Thyroid gland (tissue), 4 donors: ENCODE results near the gene LMTK2.

ENCODE experiments used
- POLR2A ChIP-seq, 2 donors: fragments of 450-650 bp; IDR thresholded peaks; one replicate each; pipeline ENCODE4 v1.6.1; 2017; ENCODE audit warnings: antibody characterized with exemption in 2 of 2, mild to moderate bottlenecking in 2 of 2, moderate library complexity in 1 of 2
- TF ChIP-seq, protein P1 (sequence below), 6 experiments: fragments of 200-600 bp in 3 of 6; fragments of 450-650 bp in 3 of 6; sonication (generic) in 3 of 6; IDR thresholded peaks; one replicate each; pipeline ENCODE4 v1.5.1; 2016 to 2019; ENCODE audit warnings: antibody characterized with exemption in 6 of 6, mild to moderate bottlenecking in 2 of 6, inconsistent platforms in 1 of 6, moderate library complexity in 1 of 6

DNA sequence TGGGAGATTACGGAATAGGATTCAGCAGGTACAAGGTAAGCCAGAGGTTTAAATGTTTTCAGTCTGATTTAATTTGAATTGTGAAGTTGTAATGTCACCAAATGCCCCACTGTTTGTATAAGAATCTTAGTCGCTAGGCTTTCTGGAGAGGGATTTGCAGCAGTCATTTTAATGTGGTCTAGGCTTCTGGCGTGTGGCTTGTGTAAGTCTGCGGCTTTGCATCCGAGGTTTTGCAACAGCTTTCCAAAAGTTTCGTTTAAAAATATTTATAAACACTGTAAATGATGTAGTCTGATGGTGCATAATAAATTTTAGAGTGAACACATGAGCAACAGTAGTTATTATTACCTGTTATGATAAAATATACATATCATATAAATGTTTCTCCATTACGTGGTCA is 78.4 kb downstream of the LMTK2 start:
- no peak for TF ChIP-seq POLR2A (IDR thresholded peaks at IDR 0.05)
- TF ChIP-seq, protein P1, sequence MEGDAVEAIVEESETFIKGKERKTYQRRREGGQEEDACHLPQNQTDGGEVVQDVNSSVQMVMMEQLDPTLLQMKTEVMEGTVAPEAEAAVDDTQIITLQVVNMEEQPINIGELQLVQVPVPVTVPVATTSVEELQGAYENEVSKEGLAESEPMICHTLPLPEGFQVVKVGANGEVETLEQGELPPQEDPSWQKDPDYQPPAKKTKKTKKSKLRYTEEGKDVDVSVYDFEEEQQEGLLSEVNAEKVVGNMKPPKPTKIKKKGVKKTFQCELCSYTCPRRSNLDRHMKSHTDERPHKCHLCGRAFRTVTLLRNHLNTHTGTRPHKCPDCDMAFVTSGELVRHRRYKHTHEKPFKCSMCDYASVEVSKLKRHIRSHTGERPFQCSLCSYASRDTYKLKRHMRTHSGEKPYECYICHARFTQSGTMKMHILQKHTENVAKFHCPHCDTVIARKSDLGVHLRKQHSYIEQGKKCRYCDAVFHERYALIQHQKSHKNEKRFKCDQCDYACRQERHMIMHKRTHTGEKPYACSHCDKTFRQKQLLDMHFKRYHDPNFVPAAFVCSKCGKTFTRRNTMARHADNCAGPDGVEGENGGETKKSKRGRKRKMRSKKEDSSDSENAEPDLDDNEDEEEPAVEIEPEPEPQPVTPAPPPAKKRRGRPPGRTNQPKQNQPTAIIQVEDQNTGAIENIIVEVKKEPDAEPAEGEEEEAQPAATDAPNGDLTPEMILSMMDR (IDR thresholded peaks at IDR 0.05), result no peak
